DLD1 (cell line): ENCODE results near the gene GSTO1.

ENCODE experiments used
- in situ Hi-C: cut with HindIII; loops from 2 replicates; pipeline ENCODE4 v1.10.0; 2017; ENCODE audit warnings: low sequenced_read_pairs

GSTO1 gene

DNA sequence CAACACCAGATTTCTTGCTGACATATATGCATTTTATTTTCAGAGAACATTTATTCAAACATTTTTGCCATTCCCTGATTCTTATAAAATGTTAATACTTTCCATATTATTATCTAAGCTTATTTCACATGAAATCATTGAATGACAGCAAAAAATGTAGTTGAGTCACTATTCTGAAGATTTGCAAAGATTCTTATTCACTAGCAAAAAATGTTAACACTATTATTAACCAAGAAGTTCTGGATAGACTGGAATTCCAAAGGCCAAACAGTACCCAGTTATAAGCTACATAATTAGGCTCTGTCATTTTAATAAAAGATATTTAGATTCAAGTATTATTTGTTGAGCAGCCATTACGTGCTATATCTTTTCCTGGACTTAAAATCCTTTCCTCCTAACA is 18.6 kb downstream of the GSTO1 start:
- in situ Hi-C loops, result no loop called here

DNA sequence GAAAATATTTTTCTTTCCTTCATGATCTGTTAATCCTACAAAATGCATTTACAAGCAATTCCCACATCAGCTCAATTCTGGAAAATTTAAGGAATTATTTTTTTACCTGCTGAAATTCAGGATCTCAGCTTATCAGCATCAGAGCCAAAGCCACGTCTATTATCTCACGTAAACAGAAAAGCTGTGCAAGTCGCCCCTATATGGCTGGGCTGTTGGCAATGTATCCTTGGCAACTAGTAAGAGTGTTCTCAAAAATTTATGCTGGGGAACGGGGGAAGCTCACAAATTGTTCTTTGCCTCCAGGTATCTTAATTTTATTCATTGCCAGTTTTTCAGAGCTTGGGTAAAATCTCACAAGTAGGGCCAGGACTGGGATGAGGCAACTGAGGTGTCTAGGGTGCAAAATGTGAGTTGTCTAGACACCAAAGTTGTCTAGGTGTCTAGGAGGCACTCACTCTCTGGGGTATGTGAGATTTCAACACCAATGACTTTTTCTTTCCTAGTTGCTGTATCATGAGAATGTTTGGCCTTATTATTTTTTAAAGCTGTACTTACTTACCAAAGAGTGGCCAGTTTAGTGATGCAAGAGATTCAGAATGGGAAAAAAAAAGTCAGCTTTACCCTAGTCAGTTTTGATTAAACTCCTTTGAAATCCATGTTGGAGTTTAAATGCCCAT is 19.3 kb downstream of the GSTO1 start:
- in situ Hi-C loops, result no loop called here

DNA sequence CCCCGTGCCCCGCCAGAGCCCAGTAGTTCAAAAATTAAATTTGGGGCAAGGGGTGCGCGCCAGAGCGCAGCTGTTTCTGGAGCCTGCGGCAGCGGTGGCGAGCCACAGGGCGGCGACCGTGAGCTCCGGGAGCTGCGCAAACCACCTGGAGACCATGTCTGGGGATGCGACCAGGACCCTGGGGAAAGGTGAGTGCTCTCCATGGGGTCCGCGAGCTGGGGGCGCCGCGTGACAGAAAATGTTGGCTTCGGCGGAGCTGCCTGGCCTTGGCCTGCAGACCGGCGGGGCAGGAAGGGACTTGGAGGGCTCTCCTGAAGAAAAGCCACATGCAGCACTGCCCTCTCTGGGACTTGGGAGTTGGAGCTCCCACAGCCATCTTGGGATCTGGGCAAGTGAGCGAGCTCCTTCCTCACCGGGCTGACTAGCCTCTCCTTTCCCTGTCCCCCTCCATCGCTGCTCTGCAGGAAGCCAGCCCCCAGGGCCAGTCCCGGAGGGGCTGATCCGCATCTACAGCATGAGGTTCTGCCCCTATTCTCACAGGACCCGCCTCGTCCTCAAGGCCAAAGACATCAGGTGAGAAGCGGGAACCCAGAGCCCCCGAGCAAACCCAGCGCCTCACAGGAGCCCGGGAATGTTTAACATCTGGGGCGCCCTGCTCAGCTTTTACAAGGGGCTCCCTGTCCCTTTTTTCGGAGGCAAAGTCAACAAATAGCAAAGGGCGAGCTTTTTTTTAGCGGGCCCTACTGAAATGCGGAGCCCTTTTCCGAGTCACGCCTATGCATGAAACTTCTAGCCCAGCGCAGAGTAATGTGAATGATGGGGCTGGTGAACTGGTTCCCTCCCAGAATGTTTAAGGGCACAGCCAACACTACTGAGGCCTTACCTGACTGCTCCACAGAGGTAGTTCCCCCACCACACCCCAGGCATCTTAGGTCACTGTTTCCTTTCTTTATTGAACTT is 20.4 kb downstream of the GSTO1 start:
- in situ Hi-C loops, result no loop called here

- in situ Hi-C loops, result no loop called here
These were observed 21.5 kb downstream of the GSTO1 start for GRCh38 chr10:104276192-104276591.

DNA sequence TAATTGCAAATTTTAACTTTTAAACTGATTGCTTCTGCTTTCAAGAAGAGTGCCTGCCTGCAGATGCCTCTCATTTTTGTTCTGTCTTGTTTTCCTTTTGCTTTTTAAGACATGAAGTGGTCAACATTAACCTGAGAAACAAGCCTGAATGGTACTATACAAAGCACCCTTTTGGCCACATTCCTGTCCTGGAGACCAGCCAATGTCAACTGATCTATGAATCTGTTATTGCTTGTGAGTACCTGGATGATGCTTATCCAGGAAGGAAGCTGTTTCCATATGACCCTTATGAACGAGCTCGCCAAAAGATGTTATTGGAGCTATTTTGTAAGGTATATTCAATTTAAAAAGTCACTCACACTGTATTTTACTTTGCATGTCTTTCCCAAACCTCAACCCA is 23.1 kb downstream of the GSTO1 start:
- in situ Hi-C loops, result no loop called here

- in situ Hi-C loops, result no loop called here
These were observed 25.0 kb downstream of the GSTO1 start for GRCh38 chr10:104279550-104280259.

DNA sequence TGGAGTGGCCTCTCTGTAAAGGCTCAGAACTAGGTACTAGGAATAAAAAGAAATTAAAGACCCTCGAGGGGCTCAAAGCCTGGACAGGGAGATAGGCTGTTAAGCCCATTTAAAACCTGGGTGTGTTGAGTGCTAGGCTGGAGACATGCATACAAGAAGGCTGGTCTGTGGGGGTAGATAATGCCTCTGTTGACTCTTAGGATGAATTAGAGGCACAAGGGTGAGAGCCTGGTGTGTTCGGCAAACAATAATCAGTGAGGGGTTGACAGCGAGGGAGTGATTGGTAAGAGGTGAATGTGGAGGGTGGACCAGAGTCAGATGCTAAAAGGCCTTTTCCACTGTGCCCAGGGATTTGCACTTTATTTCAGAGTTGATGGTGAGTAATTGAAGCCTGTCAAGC is 27.0 kb downstream of the GSTO1 start:
- in situ Hi-C loops, result no loop called here

DNA sequence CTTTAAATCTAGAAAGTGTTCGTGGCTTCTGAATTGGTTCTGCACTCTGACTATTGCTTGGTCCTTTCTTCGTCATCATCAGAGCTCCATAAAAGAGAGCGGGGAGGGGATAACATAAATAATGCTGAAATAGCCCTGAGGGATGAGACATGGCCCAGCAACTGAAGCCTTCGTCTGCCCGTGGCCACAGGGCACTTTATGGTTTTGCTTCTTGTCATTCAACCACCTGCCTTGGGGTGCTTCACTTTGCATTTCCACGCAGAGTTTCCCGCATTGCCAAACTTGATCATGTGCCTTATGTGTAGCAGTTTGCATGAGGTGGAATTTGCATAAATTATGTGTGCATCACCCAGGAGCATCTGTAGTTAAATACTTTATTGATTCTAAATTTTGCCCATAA is 30.2 kb downstream of the GSTO1 start:
- in situ Hi-C loops, result no loop called here

GRCh38 chr10:104286939-104287338 is 32.2 kb downstream of the GSTO1 start:
- in situ Hi-C loops, result no loop called here

DNA sequence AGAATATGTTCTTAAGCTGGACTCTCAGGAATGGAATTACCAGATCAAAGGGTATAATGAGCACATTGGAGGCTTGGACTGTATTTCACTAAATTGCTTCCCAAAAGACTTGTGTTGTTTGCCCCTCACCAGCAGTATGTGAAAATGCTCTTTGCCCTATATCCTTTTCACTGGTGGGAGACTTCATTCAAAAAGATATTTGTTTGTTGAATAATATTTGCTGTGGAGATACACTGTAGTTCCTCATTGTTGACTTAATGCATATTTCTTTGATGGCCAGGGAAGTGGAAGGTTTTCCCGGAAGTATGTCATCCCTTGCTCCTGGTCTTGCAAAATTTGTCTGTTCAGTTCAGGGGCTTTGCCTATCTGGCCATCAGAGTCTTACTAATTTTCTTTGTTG is 33.7 kb downstream of the GSTO1 start:
- in situ Hi-C loops, result no loop called here

DNA sequence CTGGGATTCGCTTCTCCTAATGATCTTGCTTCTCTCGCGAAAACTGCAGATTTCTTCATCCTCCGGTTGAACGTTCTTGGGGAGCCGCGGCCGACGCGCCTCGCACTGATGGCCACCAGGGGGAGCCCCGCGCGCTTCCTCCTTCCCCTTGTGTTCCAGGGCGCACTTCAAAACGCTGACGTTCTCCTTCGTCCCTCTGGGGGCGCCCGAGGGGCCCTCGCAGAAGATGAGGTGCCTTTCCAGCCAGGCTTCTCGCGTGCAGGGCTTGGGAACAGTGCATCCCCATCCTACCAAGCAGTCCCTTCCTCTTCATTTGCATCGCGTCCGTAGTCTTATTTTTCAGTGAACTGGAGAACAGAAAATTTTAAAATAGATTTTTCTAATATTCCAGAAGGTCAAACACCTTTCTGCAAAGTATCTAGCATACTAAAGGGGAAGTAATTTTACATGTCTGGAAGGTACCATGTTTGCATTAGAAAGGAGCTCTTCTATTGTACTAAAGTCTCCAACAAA is 36.8 kb downstream of the GSTO1 start:
- in situ Hi-C loops, result no loop called here

GRCh38 chr10:104293011-104293410 is 38.3 kb downstream of the GSTO1 start:
- in situ Hi-C loops, result no loop called here

- in situ Hi-C loops, result no loop called here
These were observed 39.2 kb downstream of the GSTO1 start for GRCh38 chr10:104293781-104294321.

DNA sequence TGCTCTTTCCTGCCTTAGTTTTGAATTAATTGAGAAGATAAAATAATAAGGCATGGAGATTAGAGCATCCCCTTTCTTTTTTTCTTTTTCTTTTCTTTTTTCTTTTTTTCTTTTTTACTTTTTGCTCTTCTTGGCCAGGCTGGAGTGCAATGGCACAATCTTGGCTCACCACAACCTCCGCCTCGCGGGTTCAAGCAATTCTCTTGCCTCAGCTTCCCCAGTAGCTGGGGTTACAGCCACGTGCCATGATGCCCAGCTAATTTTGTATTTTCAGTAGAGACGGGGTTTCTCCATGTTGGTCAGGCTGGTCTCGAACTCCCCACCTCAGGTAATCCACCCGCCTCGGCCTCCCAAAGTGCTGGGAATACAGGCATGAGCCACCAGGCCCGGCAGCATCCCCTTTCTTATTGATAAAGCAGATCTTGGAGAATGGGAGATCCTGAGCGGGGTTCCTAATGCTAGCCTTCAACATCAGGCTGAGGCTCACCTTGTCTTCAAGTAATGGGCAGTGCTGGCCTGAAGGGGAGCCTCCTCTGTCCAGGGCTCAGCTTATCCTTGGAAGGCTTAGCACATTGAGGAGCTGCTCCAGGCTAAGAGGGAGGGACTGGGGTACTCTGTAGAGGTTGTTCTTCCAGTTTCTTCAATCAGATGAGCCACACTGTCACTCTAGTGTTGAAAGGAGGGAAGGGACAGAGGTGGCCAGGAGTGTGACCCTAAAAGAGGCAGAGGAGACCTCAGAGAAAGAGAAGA is 42.2 kb downstream of the GSTO1 start:
- in situ Hi-C loops, result no loop called here

DNA sequence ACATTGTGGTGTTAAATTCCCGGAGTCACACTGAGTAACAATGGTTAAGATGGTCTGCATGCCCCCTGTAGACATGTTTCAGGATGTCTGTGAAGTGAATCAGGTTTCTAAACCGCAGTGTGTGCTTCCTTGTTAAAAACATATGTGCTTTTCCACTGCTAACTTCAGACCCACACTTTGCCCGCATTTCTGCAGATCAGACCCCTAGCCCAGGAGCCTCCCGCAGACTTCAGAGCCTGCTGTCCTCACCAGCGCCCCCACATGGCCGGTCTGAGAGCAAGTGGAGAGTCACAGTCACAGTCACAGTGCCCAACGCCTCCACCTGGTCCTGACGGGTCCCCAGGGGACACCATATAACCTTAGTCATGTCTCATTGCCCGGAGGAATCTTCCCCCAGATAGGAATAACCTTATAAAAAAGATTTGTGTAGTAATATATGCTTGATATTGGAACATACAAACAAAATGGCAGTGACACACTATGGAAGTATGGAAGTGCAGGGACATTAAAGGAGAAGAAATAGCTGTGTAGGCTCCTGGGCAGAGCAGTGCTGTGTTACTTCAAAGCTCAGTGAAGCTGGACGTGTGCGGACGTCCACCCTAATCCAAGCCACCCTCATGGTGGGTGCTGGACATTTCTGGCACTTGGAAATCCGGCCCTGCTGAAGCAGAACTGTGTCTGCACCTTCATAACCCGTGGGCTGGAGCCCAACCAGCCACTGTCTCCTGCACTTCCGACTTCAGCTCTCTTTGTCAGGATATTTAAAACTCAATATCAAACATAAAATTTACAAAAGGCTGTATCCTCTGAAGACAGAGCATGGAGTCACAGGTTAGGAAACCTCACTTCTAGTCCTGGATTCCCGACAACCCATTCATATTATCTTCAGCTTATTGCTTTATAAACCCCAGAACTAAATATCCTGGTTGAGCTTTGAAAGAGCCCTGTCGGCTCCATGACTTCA is 43.3 kb downstream of the GSTO1 start:
- in situ Hi-C loops, result no loop called here

DNA sequence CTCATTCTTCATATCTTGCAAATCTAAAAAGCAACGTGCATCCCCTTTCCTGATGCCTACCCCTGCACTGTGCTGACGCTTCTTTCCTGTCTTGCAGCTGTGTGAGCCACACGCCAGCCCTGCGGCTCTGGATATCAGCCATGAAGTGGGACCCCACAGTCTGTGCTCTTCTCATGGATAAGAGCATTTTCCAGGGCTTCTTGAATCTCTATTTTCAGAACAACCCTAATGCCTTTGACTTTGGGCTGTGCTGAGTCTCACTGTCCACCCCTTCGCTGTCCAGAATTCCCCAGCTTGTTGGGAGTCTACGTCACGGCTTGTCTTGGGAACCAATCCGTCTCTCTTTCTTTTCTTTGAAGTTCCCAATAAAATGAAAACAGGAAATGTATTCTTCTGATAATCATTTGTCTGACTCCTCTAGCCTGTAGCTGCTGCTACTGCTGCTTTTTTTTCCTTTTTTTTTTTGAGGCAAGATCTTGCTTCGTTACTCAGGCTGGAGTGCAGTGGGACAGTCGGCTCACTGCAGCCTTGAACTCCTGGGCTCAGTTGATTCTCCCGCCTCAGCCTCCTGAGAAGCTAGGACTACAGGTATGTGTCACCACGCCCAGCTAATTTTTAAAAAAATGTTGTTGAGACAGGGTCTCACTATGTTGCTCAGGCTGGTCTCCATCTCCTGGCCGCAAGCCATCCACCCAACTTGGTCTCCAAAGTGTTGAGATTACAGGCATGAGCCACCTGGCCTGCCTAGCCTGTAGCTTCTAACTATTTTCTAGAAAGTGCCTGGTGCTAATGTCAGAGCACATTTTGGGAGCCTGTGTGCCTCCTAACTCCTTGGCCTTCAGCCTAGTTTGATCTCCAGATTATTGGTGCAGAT is 44.6 kb downstream of the GSTO1 start:
- in situ Hi-C loops, result no loop called here

DNA sequence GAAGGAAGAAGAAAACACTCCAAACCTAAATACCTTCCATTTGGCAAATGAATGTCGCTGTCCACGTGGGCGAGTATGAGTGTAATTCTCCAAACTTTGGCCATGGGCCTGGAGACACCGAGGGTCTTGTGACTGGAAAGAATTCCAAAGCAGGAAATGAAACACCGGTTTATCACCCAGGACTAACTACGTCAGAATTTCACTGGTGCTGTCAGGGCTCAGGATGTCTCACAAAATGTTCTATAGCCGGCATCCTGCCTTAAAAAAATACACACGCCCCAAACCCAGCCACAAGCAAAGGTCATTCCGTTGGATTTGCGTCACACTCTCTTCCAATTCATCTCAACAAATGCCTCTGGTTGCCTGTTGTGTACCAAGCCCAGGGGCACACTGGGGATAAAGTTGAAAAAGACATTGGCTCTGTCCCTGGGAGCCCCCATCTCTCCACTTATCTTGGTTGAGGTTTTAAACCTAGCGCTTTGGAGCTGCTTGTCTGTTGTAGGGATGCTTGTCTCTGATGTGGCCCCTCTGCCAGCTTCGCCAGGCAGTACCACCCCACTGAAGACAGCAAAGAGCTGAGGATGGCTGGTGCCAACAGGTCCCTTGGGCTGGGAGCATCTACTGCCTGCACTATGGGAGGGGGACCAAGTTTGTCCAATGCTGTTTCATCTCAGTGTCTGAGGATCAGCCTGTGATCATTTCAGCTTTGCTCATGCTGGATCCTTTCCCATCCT is 45.5 kb downstream of the GSTO1 start:
- in situ Hi-C loops, result no loop called here
